Endothelial cell (in vitro differentiated cells): ENCODE results near the gene RPUSD1. TPM values are rescaled to one million over a fixed set of nuclear protein-coding genes. Genes with fewer than 3 reads are reported as not detected.

Experiments used
- DNase-seq: peaks from one replicate; pipeline ENCODE4 v3.0.0; 2021; ENCODE audit warnings: low spot score
- H3K27ac Mint-ChIP-seq: one replicate; pipeline ENCODE4 v1.8.0; 2021; ENCODE audit warnings: mixed read lengths, inconsistent platforms; ENCODE audit not compliant: unreplicated experiment
- H3K27me3 Mint-ChIP-seq: one replicate; pipeline ENCODE4 v1.8.0; 2021; ENCODE audit warnings: mild to moderate bottlenecking, moderate library complexity, mixed read lengths, inconsistent platforms; ENCODE audit not compliant: unreplicated experiment
- H3K36me3 Mint-ChIP-seq: one replicate; pipeline ENCODE4 v1.8.0; 2021; ENCODE audit warnings: mild to moderate bottlenecking, low read depth, mixed read lengths, inconsistent platforms; ENCODE audit not compliant: unreplicated experiment
- H3K4me1 Mint-ChIP-seq: one replicate; pipeline ENCODE4 v1.8.0; 2021; ENCODE audit warnings: mild to moderate bottlenecking, mixed read lengths, inconsistent platforms; ENCODE audit not compliant: unreplicated experiment
- H3K4me3 Mint-ChIP-seq: one replicate; pipeline ENCODE4 v1.8.0; 2021; ENCODE audit warnings: mild to moderate bottlenecking, mixed read lengths, inconsistent platforms; ENCODE audit not compliant: unreplicated experiment
- H3K9me3 Mint-ChIP-seq: one replicate; pipeline ENCODE4 v1.8.0; 2021; ENCODE audit warnings: mixed read lengths, inconsistent platforms; ENCODE audit not compliant: unreplicated experiment
- total RNA-seq: library from RNA; stranded (reverse); fragmentation: NEBNext Ultra II Directional; extraction: Animal tissue kit (Norgen Biotek cat#: 25700); gene quantifications from one replicate; pipeline ENCODE4 v1.2.1, GENCODE V29; 2021; ENCODE audit not compliant: unreplicated experiment
- TF ChIP-seq, protein P1 (sequence below): fragments of 200-600 bp; sonication (generic); IDR thresholded peaks from one replicate; pipeline ENCODE4 v1.5.0; 2021; ENCODE audit warnings: antibody characterized with exemption; ENCODE audit not compliant: unreplicated experiment

RPUSD1 gene
- total RNA-seq, 1 donor from 2014 or later, result 27.6 TPM

DNA sequence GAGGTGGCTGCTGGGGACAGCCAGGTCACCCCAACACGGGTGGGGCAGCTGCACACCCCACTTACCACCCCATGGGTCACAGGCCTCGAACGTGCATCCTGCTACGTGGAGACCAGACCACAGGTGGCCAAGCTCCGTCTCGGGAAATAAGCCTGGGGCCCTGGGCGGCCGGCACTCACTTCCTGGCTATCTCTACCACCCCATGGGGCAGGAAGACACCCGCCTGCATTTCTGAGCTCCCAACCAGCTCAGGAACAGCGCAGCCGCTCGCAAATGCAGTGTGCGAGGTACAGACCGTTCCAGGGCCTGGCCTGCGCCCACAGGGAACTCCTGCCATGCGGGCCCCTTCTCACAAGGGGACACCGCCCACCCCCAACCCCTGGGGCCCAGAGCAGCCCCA, 17.3 kb upstream of the RPUSD1 start:
- Mint-ChIP-seq H3K27ac (no peak overlapping the region), H3K4me1 (peaks cover 11% of the 10 kb centered on the region), H3K27me3 (peaks cover 10% of the 10 kb centered on the region), H3K9me3 (no peaks in the 10 kb centered on the region), H3K4me3 (no peak overlapping the region), H3K36me3 (no peaks in the 10 kb centered on the region)
- DNase-seq, result no peak
- TF ChIP-seq, protein P1, sequence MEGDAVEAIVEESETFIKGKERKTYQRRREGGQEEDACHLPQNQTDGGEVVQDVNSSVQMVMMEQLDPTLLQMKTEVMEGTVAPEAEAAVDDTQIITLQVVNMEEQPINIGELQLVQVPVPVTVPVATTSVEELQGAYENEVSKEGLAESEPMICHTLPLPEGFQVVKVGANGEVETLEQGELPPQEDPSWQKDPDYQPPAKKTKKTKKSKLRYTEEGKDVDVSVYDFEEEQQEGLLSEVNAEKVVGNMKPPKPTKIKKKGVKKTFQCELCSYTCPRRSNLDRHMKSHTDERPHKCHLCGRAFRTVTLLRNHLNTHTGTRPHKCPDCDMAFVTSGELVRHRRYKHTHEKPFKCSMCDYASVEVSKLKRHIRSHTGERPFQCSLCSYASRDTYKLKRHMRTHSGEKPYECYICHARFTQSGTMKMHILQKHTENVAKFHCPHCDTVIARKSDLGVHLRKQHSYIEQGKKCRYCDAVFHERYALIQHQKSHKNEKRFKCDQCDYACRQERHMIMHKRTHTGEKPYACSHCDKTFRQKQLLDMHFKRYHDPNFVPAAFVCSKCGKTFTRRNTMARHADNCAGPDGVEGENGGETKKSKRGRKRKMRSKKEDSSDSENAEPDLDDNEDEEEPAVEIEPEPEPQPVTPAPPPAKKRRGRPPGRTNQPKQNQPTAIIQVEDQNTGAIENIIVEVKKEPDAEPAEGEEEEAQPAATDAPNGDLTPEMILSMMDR, result no peak

DNA sequence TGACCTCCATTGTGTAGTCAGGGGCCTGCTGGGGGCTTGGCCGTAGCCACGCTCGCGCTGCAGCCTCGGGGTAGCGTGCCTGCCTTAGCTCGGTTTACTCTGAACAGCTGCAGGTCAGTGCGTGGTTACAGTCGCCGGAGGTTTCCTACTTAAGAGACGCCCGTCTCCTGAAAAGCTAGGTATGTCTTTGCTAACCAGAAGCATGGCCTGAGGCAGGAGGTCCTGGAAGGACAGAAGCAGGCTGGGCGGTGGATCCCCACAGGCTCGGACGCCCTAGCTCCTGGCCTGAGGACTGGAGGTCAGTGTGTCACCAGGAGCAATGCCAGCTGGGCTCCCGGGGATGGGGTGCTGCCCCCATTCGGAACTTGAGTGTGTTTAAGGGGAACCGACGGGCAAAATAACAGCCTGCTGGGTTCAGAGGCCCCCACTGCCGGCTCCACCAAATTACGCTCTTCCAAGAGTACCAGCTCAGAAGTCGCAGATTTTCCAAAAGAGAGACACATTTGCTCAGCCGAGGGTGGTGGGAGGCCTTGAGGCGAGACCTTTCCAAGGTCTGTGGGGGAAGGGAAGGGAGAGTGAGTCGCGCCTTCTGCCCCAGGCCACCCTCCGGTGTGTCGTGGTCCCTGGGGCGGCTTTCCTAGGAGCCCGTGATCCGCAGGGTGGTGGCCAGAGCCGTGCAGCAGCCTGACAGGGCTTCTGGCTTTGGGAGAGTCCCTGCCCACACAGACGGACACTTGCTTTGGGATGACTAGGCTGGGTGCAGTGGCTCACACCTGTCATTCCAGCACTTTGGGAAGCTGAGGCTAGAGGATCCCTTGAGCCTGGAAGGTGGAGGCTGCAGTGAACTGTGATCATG, 16.2 kb upstream of the RPUSD1 start:
- Mint-ChIP-seq H3K27ac (no peak overlapping the region), H3K4me3 (no peak overlapping the region), H3K27me3 (peaks cover 10% of the 10 kb centered on the region)

DNA sequence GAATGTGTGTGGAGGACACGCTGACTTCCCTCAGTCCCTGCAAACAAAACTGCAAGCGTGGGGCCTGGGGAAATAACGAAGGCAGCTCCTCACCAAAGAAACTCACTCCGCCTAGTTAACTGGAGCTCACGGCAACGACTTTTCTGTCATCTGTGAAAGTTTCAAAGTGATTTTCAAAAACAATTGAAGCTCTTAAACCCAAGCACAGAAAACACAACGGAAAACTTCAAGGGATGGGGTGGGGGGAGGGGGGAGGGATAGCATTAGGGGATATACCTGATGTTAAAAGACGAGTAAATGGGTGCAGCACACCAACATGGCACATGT, 15.5 kb upstream of the RPUSD1 start:
- DNase-seq, result no peak
- TF ChIP-seq, protein P1, result no peak
- Mint-ChIP-seq H3K4me1 (peaks cover 8% of the 10 kb centered on the region), H3K36me3 (no peaks in the 10 kb centered on the region), H3K9me3 (no peaks in the 10 kb centered on the region), H3K27me3 (peaks cover 10% of the 10 kb centered on the region), H3K4me3 (no peak overlapping the region), H3K27ac (no peak overlapping the region)

More for the DNA sequence above, 16.2 kb upstream of the RPUSD1 start:
- H3K4me1 Mint-ChIP-seq, result peaks cover 10% of the 10 kb centered on the region
- no peaks in the 10 kb centered on the region for H3K9me3 Mint-ChIP-seq
- no peak for DNase-seq
- H3K36me3 Mint-ChIP-seq, result no peaks in the 10 kb centered on the region
- TF ChIP-seq, protein P1, result no peak

DNA sequence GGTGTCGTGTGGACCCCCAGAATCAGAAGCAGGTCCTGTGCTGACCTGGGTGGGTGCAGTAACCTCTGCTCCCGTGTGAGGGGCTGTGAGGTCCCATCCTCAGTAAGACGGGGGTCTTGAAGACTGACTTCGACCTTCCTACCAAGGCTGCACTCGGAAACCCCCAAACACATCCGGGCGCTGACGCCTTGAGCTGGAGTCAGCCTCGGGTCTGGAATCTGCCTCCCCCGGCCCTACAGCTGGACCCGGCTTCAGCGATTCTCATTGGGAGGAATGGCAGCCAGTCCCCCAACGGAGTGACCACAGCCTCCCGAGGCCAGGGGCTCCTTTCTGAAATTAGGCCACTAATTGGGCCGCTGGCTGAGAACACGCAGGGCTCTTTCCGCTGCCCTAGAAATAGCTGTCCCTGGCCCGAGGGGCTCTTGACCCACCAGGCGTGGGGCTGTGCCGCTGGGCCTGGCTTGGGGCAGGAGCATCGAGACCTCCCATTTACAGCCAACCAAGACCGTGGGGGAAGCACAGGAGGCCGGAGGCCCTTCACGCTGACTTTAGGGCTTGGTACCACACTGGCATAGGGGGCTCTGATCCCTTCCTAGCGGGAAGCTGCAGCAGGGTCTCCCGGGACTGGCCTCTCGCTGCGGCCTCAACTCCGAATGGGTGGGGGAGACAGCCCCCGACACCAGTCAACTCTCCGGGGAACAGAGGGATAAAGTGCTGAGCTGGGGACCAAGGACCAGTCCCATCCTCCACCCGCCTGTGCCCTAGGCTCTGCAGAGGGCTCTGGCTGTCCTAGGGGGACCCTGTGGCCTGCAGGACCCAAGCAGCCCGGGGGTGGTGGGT, 15.0 kb upstream of the RPUSD1 start:
- no peaks in the 10 kb centered on the region for H3K9me3 Mint-ChIP-seq
- no peak for DNase-seq
- H3K4me1 Mint-ChIP-seq, result peaks cover 4% of the 10 kb centered on the region
- H3K4me3 Mint-ChIP-seq, result no peak overlapping the region
- H3K36me3 Mint-ChIP-seq, result no peaks in the 10 kb centered on the region
- TF ChIP-seq, protein P1, result no peak
- peaks cover 6% of the 10 kb centered on the region for H3K27me3 Mint-ChIP-seq
- no peak overlapping the region for H3K27ac Mint-ChIP-seq

DNA sequence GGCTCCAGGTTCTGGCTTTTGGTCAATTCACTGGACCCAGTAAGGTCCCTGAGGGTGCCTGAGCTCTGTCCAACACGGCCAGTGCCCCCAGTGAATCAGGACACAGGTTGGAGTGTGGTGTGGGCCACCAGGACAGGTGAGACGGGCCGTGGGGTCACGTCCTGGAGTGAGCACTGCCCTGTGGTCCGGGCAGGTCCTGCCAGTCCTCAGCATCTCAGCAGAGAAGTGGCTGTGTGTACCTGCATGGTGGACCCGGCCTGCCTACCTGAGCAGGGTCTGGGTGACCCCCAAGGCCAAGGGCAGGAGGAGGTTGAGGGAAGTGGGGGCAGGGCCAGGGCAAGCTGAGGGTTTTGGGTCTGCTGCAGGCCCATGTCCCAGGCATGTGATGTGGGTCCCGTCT, 14.3 kb upstream of the RPUSD1 start:
- Mint-ChIP-seq H3K27me3 (peaks cover 5% of the 10 kb centered on the region), H3K9me3 (no peaks in the 10 kb centered on the region), H3K36me3 (no peaks in the 10 kb centered on the region), H3K4me3 (no peak overlapping the region), H3K4me1 (no peaks in the 10 kb centered on the region), H3K27ac (no peak overlapping the region)
- TF ChIP-seq, protein P1, result no peak
- no peak for DNase-seq
